Muscle of leg (tissue), 11 donors: ENCODE data around the gene HERC2. TPM values are rescaled to one million over a fixed set of nuclear protein-coding genes. Genes with fewer than 3 reads are reported as not detected.
"Not testable (repeated sequence)": the region's sequence is repeated elsewhere in the genome, so short reads cannot be mapped to it uniquely, and the experiment has no call there.

ENCODE experiments used
- DNase-seq: peaks from one replicate; pipeline ENCODE4 v3.0.0; 2013
- H3K27ac ChIP-seq: one replicate; pipeline ENCODE4 v1.5.1; 2013; ENCODE audit warnings: mild to moderate bottlenecking, low read length, control low read depth
- H3K27me3 ChIP-seq: one replicate; pipeline ENCODE4 v1.6.1; 2013; ENCODE audit warnings: low read length; ENCODE audit not compliant: control insufficient read depth, insufficient read depth
- H3K36me3 ChIP-seq: one replicate; pipeline ENCODE4 v1.6.1; 2013; ENCODE audit warnings: low read length; ENCODE audit not compliant: control insufficient read depth, insufficient read depth
- H3K4me1 ChIP-seq: one replicate; pipeline ENCODE4 v1.6.1; 2013; ENCODE audit warnings: low read length; ENCODE audit not compliant: control insufficient read depth, insufficient read depth
- H3K4me3 ChIP-seq: one replicate; pipeline ENCODE4 v1.5.1; 2013; ENCODE audit warnings: low read length, control low read depth
- H3K9me3 ChIP-seq: replicated peaks from 2 replicates; pipeline ENCODE4 v1.6.1; 2013; ENCODE audit warnings: low read depth, low read length; ENCODE audit not compliant: control insufficient read depth
- WGBS: methylation state at CpG from one replicate; pipeline ENCODE4 v1.1.5; 2013; ENCODE audit warnings: missing lambda C conversion rate; ENCODE audit not compliant: insufficient coverage; 5-methylcytosine and 5-hydroxymethylcytosine counted together
- polyA plus RNA-seq, 8 donors: library from polyadenylated mRNA; unstranded; fragments of 120-200 nt; gene quantifications; one replicate each; pipeline versions ENCODE4 v1.2.1 to v1.2.3, GENCODE V29; 2013; ENCODE audit warnings: inconsistent platforms in 1 of 8, low replicate concordance in 1 of 8; ENCODE audit not compliant: insufficient read length in 8 of 8, insufficient read depth in 1 of 8
- total RNA-seq: library from RNA; stranded (reverse); fragments of 120-200 nt; gene quantifications from one replicate; pipeline ENCODE4 v1.2.4, GENCODE V29; 2013

The HERC2 gene
- total and polyA plus RNA-seq, 9 donors, result 31.8 to 40.5 (median 36.4) TPM

- WGBS, result 96% methylated on average over 3 of the region's 6 CpGs
- Histone ChIP-seq H3K36me3 (peaks cover 62% of the 10 kb centered on the region), H3K27ac (no peak overlapping the region), H3K9me3 (no peaks in the 10 kb centered on the region), H3K27me3 (no peaks in the 10 kb centered on the region), H3K4me1 (no peaks in the 10 kb centered on the region), H3K4me3 (no peak overlapping the region)
- DNase-seq, result no peak
These were observed 57.8 kb downstream of the HERC2 start for GRCh38 chr15:28264166-28264565.

GRCh38 chr15:28262438-28262837 is 59.5 kb downstream of the HERC2 start:
- no peaks in the 10 kb centered on the region for H3K27me3 ChIP-seq
- no peaks in the 10 kb centered on the region for H3K9me3 ChIP-seq
- no peak overlapping the region for H3K27ac ChIP-seq
- H3K4me1 ChIP-seq, result no peaks in the 10 kb centered on the region
- DNase-seq, result no peak
- peaks cover 52% of the 10 kb centered on the region for H3K36me3 ChIP-seq
- no peak overlapping the region for H3K4me3 ChIP-seq

DNA sequence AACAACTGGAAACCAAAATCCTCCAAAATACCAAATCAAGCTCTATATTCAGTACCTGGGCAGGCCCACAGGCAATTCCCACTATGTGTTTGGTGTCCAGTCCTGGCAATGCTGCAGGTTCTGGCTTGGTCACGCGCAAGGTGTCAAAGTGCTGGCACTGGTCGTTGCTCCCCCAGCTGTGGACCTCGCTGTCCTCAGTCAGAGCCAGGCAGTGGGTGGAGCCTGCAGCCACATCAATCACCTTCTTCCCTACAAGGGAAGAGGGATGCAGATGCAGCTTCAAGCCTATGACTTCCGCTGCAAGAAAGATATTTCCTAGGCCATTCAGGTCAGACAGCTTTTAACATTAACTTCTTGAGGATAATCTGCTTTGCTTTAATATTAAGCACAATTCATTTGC is 61.3 kb downstream of the HERC2 start:
- Histone ChIP-seq H3K4me1 (no peaks in the 10 kb centered on the region), H3K9me3 (no peaks in the 10 kb centered on the region), H3K27me3 (no peaks in the 10 kb centered on the region), H3K4me3 (no peak overlapping the region), H3K36me3 (peaks cover 50% of the 10 kb centered on the region), H3K27ac (no peak overlapping the region)
- WGBS, result 57% methylated on average over 4 of the region's 5 CpGs
- DNase-seq, result no peak

DNA sequence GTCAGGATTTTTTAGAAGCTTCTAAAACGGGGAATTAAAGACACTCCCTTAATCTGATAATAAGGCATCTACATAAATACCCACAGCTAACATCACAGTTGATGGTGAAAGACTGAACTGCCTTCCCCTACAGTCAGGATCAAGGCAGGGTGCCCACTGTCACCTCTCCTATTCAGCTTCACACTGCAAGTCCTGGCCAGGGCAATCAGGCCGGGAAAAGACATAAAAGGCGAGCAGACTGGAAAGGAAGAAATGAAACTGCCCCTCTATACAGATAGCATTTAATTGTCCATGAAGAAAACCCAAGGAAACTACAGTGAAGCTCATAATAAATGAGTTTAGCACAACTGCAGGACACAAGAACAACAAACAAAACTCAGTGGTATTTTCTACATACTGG is 61.7 kb downstream of the HERC2 start:
- H3K9me3 ChIP-seq, result no peaks in the 10 kb centered on the region
- WGBS, result no CpG with 5 or more reads among the region's 3 CpGs
- H3K4me3 ChIP-seq, result no peak overlapping the region
- peaks cover 47% of the 10 kb centered on the region for H3K36me3 ChIP-seq
- no peaks in the 10 kb centered on the region for H3K27me3 ChIP-seq
- no peak for DNase-seq
- H3K27ac ChIP-seq, result no peak overlapping the region
- H3K4me1 ChIP-seq, result no peaks in the 10 kb centered on the region

DNA sequence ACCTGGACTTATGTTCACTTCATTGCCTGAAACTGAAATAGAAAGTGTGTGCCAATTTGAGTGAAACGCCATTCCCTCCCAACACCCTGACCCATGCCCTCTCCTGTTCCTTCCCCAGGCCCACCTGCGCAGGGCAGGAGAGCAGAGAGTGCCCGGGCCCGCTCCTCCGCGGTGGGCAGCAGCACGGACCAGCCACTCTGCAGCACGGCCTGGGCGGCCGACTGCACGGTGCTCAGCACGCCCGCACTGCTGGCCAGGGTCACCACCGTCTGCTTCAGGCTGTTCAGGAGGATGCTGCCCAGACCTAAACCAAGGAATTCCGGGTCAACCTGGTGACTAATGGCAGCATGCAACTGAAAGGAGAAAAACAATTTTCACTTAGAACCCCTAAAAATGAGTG is 66.0 kb downstream of the HERC2 start:
- Histone ChIP-seq H3K27me3 (no peaks in the 10 kb centered on the region), H3K36me3 (peaks cover 50% of the 10 kb centered on the region), H3K4me1 (no peaks in the 10 kb centered on the region), H3K4me3 (no peak overlapping the region), H3K27ac (no peak overlapping the region), H3K9me3 (no peaks in the 10 kb centered on the region)
- no peak for DNase-seq
- 93% methylated on average over 9 of the region's 15 CpGs for WGBS

- 91% methylated on average over 5 of the region's 6 CpGs for WGBS
- Histone ChIP-seq H3K4me3 (no peak overlapping the region), H3K9me3 (peaks cover 5% of the 10 kb centered on the region), H3K27me3 (no peaks in the 10 kb centered on the region), H3K27ac (no peak overlapping the region), H3K4me1 (no peaks in the 10 kb centered on the region), H3K36me3 (peaks cover 55% of the 10 kb centered on the region)
- no peak for DNase-seq
These were observed 69.1 kb downstream of the HERC2 start for GRCh38 chr15:28252831-28253230.

- no peak overlapping the region for H3K4me3 ChIP-seq
- no peak for DNase-seq
- peaks cover 49% of the 10 kb centered on the region for H3K36me3 ChIP-seq
- WGBS, result 83% methylated on average over 2 of the region's 5 CpGs
- H3K9me3 ChIP-seq, result peaks cover 8% of the 10 kb centered on the region
- H3K27me3 ChIP-seq, result no peaks in the 10 kb centered on the region
- no peak overlapping the region for H3K27ac ChIP-seq
- no peaks in the 10 kb centered on the region for H3K4me1 ChIP-seq
These were observed 75.4 kb downstream of the HERC2 start for GRCh38 chr15:28246605-28247004.

DNA sequence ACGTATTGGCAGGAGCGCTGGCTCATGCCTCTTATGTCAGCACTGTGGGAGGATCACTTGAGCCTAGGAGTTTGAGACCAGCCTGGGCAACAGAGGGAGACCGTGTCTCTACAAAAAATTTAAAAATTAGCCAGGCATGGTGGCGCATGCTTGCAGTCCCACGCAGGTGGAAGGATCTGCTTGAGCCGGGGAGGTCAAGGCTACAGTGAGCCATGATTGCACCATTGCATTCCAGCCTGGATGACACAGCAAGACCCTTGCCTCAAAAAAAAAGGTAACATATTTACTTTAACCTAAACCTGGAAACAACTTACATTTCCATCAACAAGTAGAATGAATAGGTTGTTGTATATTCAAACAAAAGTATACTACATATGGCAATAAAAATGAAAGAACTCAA is 78.1 kb downstream of the HERC2 start:
- Histone ChIP-seq H3K27me3 (no peaks in the 10 kb centered on the region), H3K4me3 (no peak overlapping the region), H3K9me3 (peaks cover 3% of the 10 kb centered on the region), H3K4me1 (no peaks in the 10 kb centered on the region), H3K36me3 (peaks cover 38% of the 10 kb centered on the region), H3K27ac (no peak overlapping the region)
- 91% methylated on average over 6 of the region's 6 CpGs for WGBS
- DNase-seq, result no peak

DNA sequence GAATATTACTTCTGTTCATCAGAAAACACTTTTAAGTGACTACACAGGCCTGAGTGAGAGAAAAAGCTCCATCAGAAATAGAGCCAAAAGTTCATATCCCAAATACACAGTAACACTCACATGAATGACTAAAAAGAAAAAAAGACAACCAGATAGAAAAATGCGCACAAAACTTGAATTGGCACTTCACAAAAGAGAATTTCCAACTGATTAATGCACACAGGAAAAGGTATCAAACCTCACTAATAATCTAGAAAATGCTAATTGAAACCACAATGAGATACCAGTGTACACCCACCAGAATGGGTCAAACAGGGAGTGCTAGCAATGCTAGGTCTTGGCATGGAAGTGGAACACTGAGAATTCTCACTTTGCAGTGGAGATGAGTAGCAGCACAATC is 78.6 kb downstream of the HERC2 start:
- Histone ChIP-seq H3K36me3 (peaks cover 34% of the 10 kb centered on the region), H3K27ac (no peak overlapping the region), H3K27me3 (no peaks in the 10 kb centered on the region), H3K4me1 (no peaks in the 10 kb centered on the region), H3K9me3 (peaks cover 3% of the 10 kb centered on the region), H3K4me3 (no peak overlapping the region)
- DNase-seq, result no peak
- WGBS, result no CpG with 5 or more reads among the region's 1 CpG

DNA sequence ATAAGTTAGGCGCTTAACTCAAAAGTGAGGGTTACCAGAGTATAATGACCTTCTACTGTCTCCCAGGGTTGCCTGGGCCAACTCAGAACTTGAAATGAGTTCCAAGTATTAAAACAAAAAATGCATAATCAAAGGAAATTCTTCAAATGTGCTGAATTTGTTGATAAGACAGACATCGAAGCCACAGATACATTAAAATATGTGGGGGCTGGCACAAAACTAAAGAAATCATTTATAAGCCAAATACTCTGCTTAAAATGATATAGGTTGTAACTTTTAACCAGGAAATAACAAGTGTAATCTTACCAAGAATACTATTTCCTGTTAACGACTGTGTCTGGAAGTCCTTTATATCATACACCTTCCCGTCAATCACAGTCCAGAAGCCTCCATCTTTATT is 83.7 kb downstream of the HERC2 start:
- H3K36me3 ChIP-seq, result peaks cover 18% of the 10 kb centered on the region
- not testable (repeated sequence) for H3K27me3 ChIP-seq, H3K27ac ChIP-seq, DNase-seq, H3K4me3 ChIP-seq, H3K4me1 ChIP-seq, H3K9me3 ChIP-seq
- WGBS, result no CpG with 5 or more reads among the region's 4 CpGs

DNA sequence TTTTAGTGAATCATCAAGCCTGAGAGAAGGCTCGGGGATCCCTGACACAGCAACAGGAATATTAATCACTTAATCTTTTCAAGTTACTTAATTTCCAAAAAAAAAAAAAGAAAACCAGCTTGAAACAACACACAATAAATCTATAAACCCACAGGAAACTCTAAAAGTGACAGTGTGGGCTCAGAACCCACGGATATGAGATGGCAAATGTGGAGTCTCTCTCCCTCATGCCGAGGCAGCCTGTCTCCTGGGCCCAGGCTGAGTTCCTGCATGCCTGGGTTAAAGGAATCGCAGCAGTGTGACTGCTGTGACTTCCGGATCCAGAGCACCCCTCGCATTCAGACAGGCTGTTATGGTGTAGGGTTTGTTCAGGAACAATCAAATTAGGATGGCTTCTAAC is 90.2 kb downstream of the HERC2 start:
- 80% methylated on average over 1 of the region's 6 CpGs for WGBS
- DNase-seq, H3K27me3 ChIP-seq, H3K4me3 ChIP-seq, H3K9me3 ChIP-seq, H3K4me1 ChIP-seq, H3K27ac ChIP-seq: not testable (repeated sequence)
- H3K36me3 ChIP-seq, result peaks cover 18% of the 10 kb centered on the region
